ENCODE data around the gene ATF6. TPM values are rescaled to one million over a fixed set of nuclear protein-coding genes. Genes with fewer than 3 reads are reported as not detected.

The ATF6 gene
- total RNA-seq, 1 experiment from 2014 or later, result 19.9 TPM

- DNase-seq (ENCODE audit: low read depth), result peak; percentile 48
Measured at GRCh38 chr1:161933592-161934588, 167.8 kb downstream of the ATF6 start.

GRCh38 chr1:161935264-161935663 lies 169.1 kb downstream of the ATF6 start:
- DNase-seq (ENCODE audit: low read depth), result no peak

GRCh38 chr1:161936786-161937185 lies 170.7 kb downstream of the ATF6 start:
- DNase-seq (ENCODE audit: low read depth), result no peak

GRCh38 chr1:161940866-161941591 lies 174.9 kb downstream of the ATF6 start:
- no peak for DNase-seq (ENCODE audit: low read depth)

GRCh38 chr1:161941726-161942436 lies 175.8 kb downstream of the ATF6 start:
- DNase-seq (ENCODE audit: low read depth), result no peak

GRCh38 chr1:161943737-161944136 lies 177.6 kb downstream of the ATF6 start:
- DNase-seq (ENCODE audit: low read depth), result no peak

GRCh38 chr1:161944381-161944780 lies 178.3 kb downstream of the ATF6 start:
- no peak for DNase-seq (ENCODE audit: low read depth)

GRCh38 chr1:161945306-161946060 lies 179.4 kb downstream of the ATF6 start:
- no peak for DNase-seq (ENCODE audit: low read depth)

GRCh38 chr1:161946071-161946987 lies 180.2 kb downstream of the ATF6 start:
- peak; percentile 21 for DNase-seq (ENCODE audit: low read depth)

GRCh38 chr1:161948435-161948834 lies 182.3 kb downstream of the ATF6 start:
- DNase-seq (ENCODE audit: low read depth), result no peak

GRCh38 chr1:161949548-161949947 lies 183.4 kb downstream of the ATF6 start:
- no peak for DNase-seq (ENCODE audit: low read depth)

GRCh38 chr1:161950377-161950776 lies 184.3 kb downstream of the ATF6 start:
- no peak for DNase-seq (ENCODE audit: low read depth)

- DNase-seq (ENCODE audit: low read depth), result no peak
Measured at GRCh38 chr1:161951646-161952045, 185.5 kb downstream of the ATF6 start.

GRCh38 chr1:161952607-161953172 lies 186.6 kb downstream of the ATF6 start:
- no peak for DNase-seq (ENCODE audit: low read depth)

- no peak for DNase-seq (ENCODE audit: low read depth)
Measured at GRCh38 chr1:161953256-161953920, 187.3 kb downstream of the ATF6 start.

GRCh38 chr1:161954050-161954449 lies 187.9 kb downstream of the ATF6 start:
- no peak for DNase-seq (ENCODE audit: low read depth)

- peak; percentile 49 for DNase-seq (ENCODE audit: low read depth)
Measured at GRCh38 chr1:161954466-161954865, 188.3 kb downstream of the ATF6 start.

GRCh38 chr1:161955606-161956005 lies 189.5 kb downstream of the ATF6 start:
- no peak for DNase-seq (ENCODE audit: low read depth)

GRCh38 chr1:161956097-161956496 lies 190.0 kb downstream of the ATF6 start:
- peak; percentile 92 for DNase-seq (ENCODE audit: low read depth)
